H9 (cell line): Measurements from ENCODE around the gene CLIC1. TPM values are rescaled to one million over a fixed set of nuclear protein-coding genes. Genes with fewer than 3 reads are reported as not detected.

Source experiments
- DNase-seq: peaks from one replicate; pipeline ENCODE4 v3.0.0-alpha.2; 2017
- H2AFZ ChIP-seq: one replicate; pipeline ENCODE4 v1.6.1; 2013; ENCODE audit warnings: mild to moderate bottlenecking, low read length, control low read depth, moderate library complexity
- H2AK5ac ChIP-seq: 2 replicates; pipeline ENCODE4 v1.6.1; 2013; ENCODE audit warnings: low read length, control low read depth, mixed read lengths; ENCODE audit not compliant: insufficient read length
- H2BK120ac ChIP-seq: one replicate; pipeline ENCODE4 v1.6.1; 2013; ENCODE audit warnings: low read depth, mild to moderate bottlenecking, low read length, control low read depth, inconsistent platforms; ENCODE audit not compliant: poor library complexity, severe bottlenecking
- H2BK12ac ChIP-seq: 2 replicates; pipeline ENCODE4 v1.6.1; 2013; ENCODE audit warnings: low read length, control low read depth, mixed read lengths, low read depth; ENCODE audit not compliant: insufficient read length
- H2BK15ac ChIP-seq: 2 replicates; pipeline ENCODE4 v1.6.1; 2013; ENCODE audit warnings: low read depth, low read length, control low read depth
- H2BK20ac ChIP-seq: one replicate; pipeline ENCODE4 v1.6.1; 2013; ENCODE audit warnings: low read depth, mild to moderate bottlenecking, low read length, control low read depth, inconsistent platforms; ENCODE audit not compliant: poor library complexity, severe bottlenecking
- H2BK5ac ChIP-seq: 2 replicates; pipeline ENCODE4 v1.6.1; 2013; ENCODE audit warnings: low read length, control low read depth, mixed read lengths; ENCODE audit not compliant: insufficient read length
- H3K14ac ChIP-seq: 2 replicates; pipeline ENCODE4 v1.6.1; 2013; ENCODE audit warnings: low read length, control low read depth; ENCODE audit not compliant: insufficient read depth
- H3K18ac ChIP-seq: 2 replicates; pipeline ENCODE4 v1.6.1; 2013; ENCODE audit warnings: low read depth, mild to moderate bottlenecking, mixed read lengths, low read length, control low read depth; ENCODE audit not compliant: insufficient read length
- H3K23ac ChIP-seq: 2 replicates; pipeline ENCODE4 v1.6.1; 2013; ENCODE audit warnings: low read length, control low read depth, mixed read lengths, low read depth; ENCODE audit not compliant: insufficient read length
- H3K23me2 ChIP-seq: 2 replicates; pipeline ENCODE4 v1.6.1; 2013; ENCODE audit warnings: low read depth, mild to moderate bottlenecking, mixed read lengths, low read length, control low read depth; ENCODE audit not compliant: insufficient read length, poor library complexity, severe bottlenecking
- H3K27ac ChIP-seq: 2 replicates; pipeline ENCODE4 v1.5.1; 2013; ENCODE audit warnings: low read length, control low read depth, mixed read lengths, low read depth; ENCODE audit not compliant: insufficient read length
- H3K27me3 ChIP-seq: 2 replicates; pipeline ENCODE4 v1.6.1; 2013; ENCODE audit warnings: low read length, control low read depth, inconsistent platforms; ENCODE audit not compliant: insufficient read depth
- H3K4ac ChIP-seq: 2 replicates; pipeline ENCODE4 v1.6.1; 2013; ENCODE audit warnings: low read depth, mild to moderate bottlenecking, control low read depth, inconsistent platforms, low read length, moderate library complexity
- H3K4me1 ChIP-seq: 2 replicates; pipeline ENCODE4 v1.6.1; 2013; ENCODE audit warnings: low read length, control low read depth, inconsistent platforms; ENCODE audit not compliant: insufficient read depth
- H3K4me2 ChIP-seq: 2 replicates; pipeline ENCODE4 v1.6.1; 2013; ENCODE audit warnings: low read length, control low read depth, mixed read lengths; ENCODE audit not compliant: insufficient read length, insufficient read depth
- H3K56ac ChIP-seq: 2 replicates; pipeline ENCODE4 v1.6.1; 2013; ENCODE audit warnings: low read depth, mild to moderate bottlenecking, mixed read lengths, low read length, control low read depth; ENCODE audit not compliant: insufficient read length
- H3K79me1 ChIP-seq: 2 replicates; pipeline ENCODE4 v1.6.1; 2013; ENCODE audit warnings: low read depth, mild to moderate bottlenecking, moderate library complexity, low read length, control low read depth, inconsistent platforms; ENCODE audit not compliant: insufficient read depth, poor library complexity, severe bottlenecking
- H3K79me2 ChIP-seq: 2 replicates; pipeline ENCODE4 v1.6.1; 2013; ENCODE audit warnings: low read length, control low read depth, inconsistent platforms; ENCODE audit not compliant: insufficient read depth
- H3K9ac ChIP-seq: 2 replicates; pipeline ENCODE4 v1.6.1; 2013; ENCODE audit warnings: low read length, control low read depth, mixed read lengths; ENCODE audit not compliant: insufficient read length; ENCODE audit errors: extremely low read depth
- H3K9me3 ChIP-seq: one replicate; pipeline ENCODE4 v1.6.1; 2013; ENCODE audit warnings: low read depth, low read length, inconsistent platforms; ENCODE audit not compliant: control insufficient read depth
- H3T11ph ChIP-seq: one replicate; pipeline ENCODE4 v1.6.1; 2013; ENCODE audit warnings: mild to moderate bottlenecking, low read length, control low read depth, inconsistent platforms
- H4K20me1 ChIP-seq: one replicate; pipeline ENCODE4 v1.6.1; 2013; ENCODE audit not compliant: control insufficient read depth, insufficient read length, insufficient read depth
- H4K5ac ChIP-seq: 2 replicates; pipeline ENCODE4 v1.6.1; 2013; ENCODE audit warnings: low read depth, mild to moderate bottlenecking, mixed read lengths, low read length, control low read depth; ENCODE audit not compliant: insufficient read length
- H4K8ac ChIP-seq: replicated peaks from 2 replicates; pipeline ENCODE4 v1.6.1; 2013; ENCODE audit warnings: low read length, control low read depth, mixed read lengths, low read depth; ENCODE audit not compliant: insufficient read length
- H4K91ac ChIP-seq: 2 replicates; pipeline ENCODE4 v1.6.1; 2013; ENCODE audit warnings: low read depth, mild to moderate bottlenecking, moderate library complexity, mixed read lengths, low read length, control low read depth; ENCODE audit not compliant: insufficient read length
- H3K27ac Mint-ChIP-seq, 3 experiments: 2 replicates in 2 of 3; 3 replicates in 1 of 3; pipeline ENCODE4 v1.8.0; 2020 to 2021; ENCODE audit warnings: mixed read lengths in 3 of 3, mild to moderate bottlenecking in 1 of 3, moderate library complexity in 1 of 3
- H3K27me3 Mint-ChIP-seq: 2 replicates; pipeline ENCODE4 v1.8.0; 2021; ENCODE audit warnings: low read depth, mild to moderate bottlenecking, moderate library complexity, mixed read lengths
- H3K36me3 Mint-ChIP-seq, 3 experiments: 2 replicates in 2 of 3; 3 replicates in 1 of 3; pipeline ENCODE4 v1.8.0; 2020 to 2021; ENCODE audit warnings: low read depth in 3 of 3, mixed read lengths in 3 of 3; ENCODE audit not compliant: insufficient read depth in 1 of 3
- H3K4me1 Mint-ChIP-seq, 2 experiments: 2 replicates each; pipeline ENCODE4 v1.8.0; 2020; ENCODE audit warnings: mixed read lengths in 2 of 2
- H3K4me3 Mint-ChIP-seq, 2 experiments: 2 replicates in 1 of 2; 3 replicates in 1 of 2; pipeline ENCODE4 v1.8.0; 2020 to 2021; ENCODE audit warnings: mild to moderate bottlenecking in 2 of 2, mixed read lengths in 2 of 2, moderate library complexity in 1 of 2
- H3K9me3 Mint-ChIP-seq, 2 experiments: 2 replicates in 1 of 2; 3 replicates in 1 of 2; pipeline ENCODE4 v1.8.0; 2020; ENCODE audit warnings: mild to moderate bottlenecking in 2 of 2, mixed read lengths in 2 of 2, moderate library complexity in 1 of 2
- WGBS: extraction: QIAGEN DNeasy Blood & Tissue Kit; methylation state at CpG from one replicate; pipeline ENCODE4 v1.1.7; 2013; ENCODE audit warnings: missing lambda C conversion rate, low lambda C conversion rate, mixed read lengths; ENCODE audit not compliant: insufficient read length; ENCODE audit errors: extremely low coverage; 5-methylcytosine and 5-hydroxymethylcytosine counted together
- total RNA-seq: library from RNA; stranded (reverse); gene quantifications from 2 replicates; pipeline ENCODE4 v1.2.1, GENCODE V29; 2021
- TF ChIP-seq, protein P1 (sequence below): fragments of 200-600 bp; sonication (generic); conservative IDR thresholded peaks from 3 replicates; pipeline ENCODE4 v1.8.0; 2021; ENCODE audit warnings: antibody characterized with exemption, mild to moderate bottlenecking

CLIC1 gene
- total RNA-seq, 1 experiment from 2014 or later = 265 TPM

- no peak overlapping the region for H3K18ac ChIP-seq
- Mint-ChIP-seq H3K9me3 (no peaks in the 10 kb centered on the region), H3K4me1 (peaks cover 4 to 8% of the 10 kb centered on the region in 2 experiments; a peak in 3 of 4 replicates), H3K27ac (no peak overlapping the region), H3K36me3 (peaks cover 43 to 76% (median 58%) of the 10 kb centered on the region in 3 experiments), H3K4me3 (no peak overlapping the region), H3K27me3 (no peaks in the 10 kb centered on the region)
- TF ChIP-seq, protein P1, sequence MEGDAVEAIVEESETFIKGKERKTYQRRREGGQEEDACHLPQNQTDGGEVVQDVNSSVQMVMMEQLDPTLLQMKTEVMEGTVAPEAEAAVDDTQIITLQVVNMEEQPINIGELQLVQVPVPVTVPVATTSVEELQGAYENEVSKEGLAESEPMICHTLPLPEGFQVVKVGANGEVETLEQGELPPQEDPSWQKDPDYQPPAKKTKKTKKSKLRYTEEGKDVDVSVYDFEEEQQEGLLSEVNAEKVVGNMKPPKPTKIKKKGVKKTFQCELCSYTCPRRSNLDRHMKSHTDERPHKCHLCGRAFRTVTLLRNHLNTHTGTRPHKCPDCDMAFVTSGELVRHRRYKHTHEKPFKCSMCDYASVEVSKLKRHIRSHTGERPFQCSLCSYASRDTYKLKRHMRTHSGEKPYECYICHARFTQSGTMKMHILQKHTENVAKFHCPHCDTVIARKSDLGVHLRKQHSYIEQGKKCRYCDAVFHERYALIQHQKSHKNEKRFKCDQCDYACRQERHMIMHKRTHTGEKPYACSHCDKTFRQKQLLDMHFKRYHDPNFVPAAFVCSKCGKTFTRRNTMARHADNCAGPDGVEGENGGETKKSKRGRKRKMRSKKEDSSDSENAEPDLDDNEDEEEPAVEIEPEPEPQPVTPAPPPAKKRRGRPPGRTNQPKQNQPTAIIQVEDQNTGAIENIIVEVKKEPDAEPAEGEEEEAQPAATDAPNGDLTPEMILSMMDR = no peak
- no CpG with 5 or more reads among the region's 20 CpGs for WGBS
- H4K91ac ChIP-seq = no peak overlapping the region
- no peaks in the 10 kb centered on the region for H3K27me3 ChIP-seq
- no peak overlapping the region for H3K4ac ChIP-seq
- H3K4me1 ChIP-seq = no peaks in the 10 kb centered on the region
- no peak overlapping the region for H2BK12ac ChIP-seq
- no peak overlapping the region for H2BK5ac ChIP-seq
- no peaks in the 10 kb centered on the region for H3K9me3 ChIP-seq
- H3K27ac ChIP-seq = no peak overlapping the region
- no peaks in the 10 kb centered on the region for H3K79me1 ChIP-seq
- no peak overlapping the region for H3K56ac ChIP-seq
- no peaks in the 10 kb centered on the region for H3K23me2 ChIP-seq
- H3T11ph ChIP-seq = no peak overlapping the region
- no peaks in the 10 kb centered on the region for H4K20me1 ChIP-seq
- no peak overlapping the region for H3K23ac ChIP-seq
- no peak overlapping the region for H3K4me2 ChIP-seq
- DNase-seq = no peak
- no peak overlapping the region for H4K5ac ChIP-seq
- no peak overlapping the region for H3K14ac ChIP-seq
- no peak overlapping the region for H2AFZ ChIP-seq
- no peak overlapping the region for H4K8ac ChIP-seq
- no peak overlapping the region for H2AK5ac ChIP-seq
- no peak overlapping the region for H3K9ac ChIP-seq
- H2BK15ac ChIP-seq = no peak overlapping the region
- no peaks in the 10 kb centered on the region for H3K79me2 ChIP-seq
- H2BK120ac ChIP-seq = no peak overlapping the region
- H2BK20ac ChIP-seq = no peak overlapping the region
These were observed 44.3 kb upstream of the CLIC1 start for GRCh38 chr6:31780507-31781243.
